22Rv1 (cell line): ENCODE measurements around the gene DIPK1B.

ENCODE experiments used
- ZFX ChIP-seq: fragments of 450-650 bp; IDR thresholded peaks from 2 replicates; pipeline ENCODE4 v1.6.1; 2017; ENCODE audit warnings: antibody characterized with exemption, borderline replicate concordance
- TF ChIP-seq, protein P1 (sequence below): fragments of 450-650 bp; IDR thresholded peaks from 2 replicates; pipeline ENCODE4 v1.5.1; 2017; ENCODE audit warnings: mild to moderate bottlenecking

DNA sequence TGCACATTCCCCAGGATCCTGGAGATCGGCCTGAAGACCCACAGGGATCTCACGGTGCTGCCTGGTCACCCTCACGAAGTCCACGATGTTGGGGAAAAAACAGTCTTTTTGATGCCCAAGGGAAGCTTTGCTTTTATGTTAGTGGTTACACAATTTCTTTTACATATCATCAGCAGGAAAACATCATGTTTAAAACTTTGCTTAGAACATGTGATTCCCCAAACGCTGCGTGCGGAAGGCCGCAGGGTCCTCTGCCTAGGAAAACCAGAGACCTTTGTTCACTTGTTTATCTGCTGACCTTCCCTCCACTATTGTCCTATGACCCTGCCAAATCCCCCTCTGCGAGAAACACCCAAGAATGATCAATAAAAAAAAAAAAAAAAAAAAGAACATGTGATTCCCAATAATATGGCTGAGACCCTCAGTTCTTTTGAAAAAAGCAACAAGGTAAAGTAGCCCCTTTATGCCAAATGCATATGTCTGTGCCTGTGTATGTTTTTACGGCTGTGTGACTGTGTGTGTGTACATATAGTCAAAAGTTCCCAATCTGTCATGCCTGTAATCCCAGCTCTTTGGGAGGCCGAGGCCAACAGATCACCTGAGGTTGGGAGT, 13.6 kb upstream of the DIPK1B start:
- TF ChIP-seq, protein P1, sequence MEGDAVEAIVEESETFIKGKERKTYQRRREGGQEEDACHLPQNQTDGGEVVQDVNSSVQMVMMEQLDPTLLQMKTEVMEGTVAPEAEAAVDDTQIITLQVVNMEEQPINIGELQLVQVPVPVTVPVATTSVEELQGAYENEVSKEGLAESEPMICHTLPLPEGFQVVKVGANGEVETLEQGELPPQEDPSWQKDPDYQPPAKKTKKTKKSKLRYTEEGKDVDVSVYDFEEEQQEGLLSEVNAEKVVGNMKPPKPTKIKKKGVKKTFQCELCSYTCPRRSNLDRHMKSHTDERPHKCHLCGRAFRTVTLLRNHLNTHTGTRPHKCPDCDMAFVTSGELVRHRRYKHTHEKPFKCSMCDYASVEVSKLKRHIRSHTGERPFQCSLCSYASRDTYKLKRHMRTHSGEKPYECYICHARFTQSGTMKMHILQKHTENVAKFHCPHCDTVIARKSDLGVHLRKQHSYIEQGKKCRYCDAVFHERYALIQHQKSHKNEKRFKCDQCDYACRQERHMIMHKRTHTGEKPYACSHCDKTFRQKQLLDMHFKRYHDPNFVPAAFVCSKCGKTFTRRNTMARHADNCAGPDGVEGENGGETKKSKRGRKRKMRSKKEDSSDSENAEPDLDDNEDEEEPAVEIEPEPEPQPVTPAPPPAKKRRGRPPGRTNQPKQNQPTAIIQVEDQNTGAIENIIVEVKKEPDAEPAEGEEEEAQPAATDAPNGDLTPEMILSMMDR: no peak
- TF ChIP-seq ZFX: no peak
